ENCODE measurements around the gene ANKS1B.

Gene ANKS1B

GRCh38 chr12:98847242-98847641, 1137.5 kb downstream of the ANKS1B start:
- H3K9ac ChIP-seq (ENCODE audit: low read length): no peak overlapping the region
- no peak overlapping the region for H3K4me2 ChIP-seq (ENCODE audit: low read length)
- no peaks in the 10 kb centered on the region for H3K9me2 ChIP-seq (ENCODE audit: low read depth, low read length)
- no peak overlapping the region for H2AFZ ChIP-seq (ENCODE audit: low read length)
- H3K79me2 ChIP-seq (ENCODE audit: insufficient read depth, low read length): no peaks in the 10 kb centered on the region
- H3K27ac ChIP-seq (ENCODE audit: low read depth, low read length, poor library complexity, severe bottlenecking): no peak overlapping the region
- H3K9me3 ChIP-seq (ENCODE audit: low read length): no peaks in the 10 kb centered on the region
- H3K36me3 ChIP-seq (ENCODE audit: insufficient read depth, low read length): no peaks in the 10 kb centered on the region
- no peaks in the 10 kb centered on the region for H3K4me1 ChIP-seq (ENCODE audit: insufficient read depth, low read length, severe bottlenecking)
- TF ChIP-seq, protein P1, sequence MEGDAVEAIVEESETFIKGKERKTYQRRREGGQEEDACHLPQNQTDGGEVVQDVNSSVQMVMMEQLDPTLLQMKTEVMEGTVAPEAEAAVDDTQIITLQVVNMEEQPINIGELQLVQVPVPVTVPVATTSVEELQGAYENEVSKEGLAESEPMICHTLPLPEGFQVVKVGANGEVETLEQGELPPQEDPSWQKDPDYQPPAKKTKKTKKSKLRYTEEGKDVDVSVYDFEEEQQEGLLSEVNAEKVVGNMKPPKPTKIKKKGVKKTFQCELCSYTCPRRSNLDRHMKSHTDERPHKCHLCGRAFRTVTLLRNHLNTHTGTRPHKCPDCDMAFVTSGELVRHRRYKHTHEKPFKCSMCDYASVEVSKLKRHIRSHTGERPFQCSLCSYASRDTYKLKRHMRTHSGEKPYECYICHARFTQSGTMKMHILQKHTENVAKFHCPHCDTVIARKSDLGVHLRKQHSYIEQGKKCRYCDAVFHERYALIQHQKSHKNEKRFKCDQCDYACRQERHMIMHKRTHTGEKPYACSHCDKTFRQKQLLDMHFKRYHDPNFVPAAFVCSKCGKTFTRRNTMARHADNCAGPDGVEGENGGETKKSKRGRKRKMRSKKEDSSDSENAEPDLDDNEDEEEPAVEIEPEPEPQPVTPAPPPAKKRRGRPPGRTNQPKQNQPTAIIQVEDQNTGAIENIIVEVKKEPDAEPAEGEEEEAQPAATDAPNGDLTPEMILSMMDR (IDR thresholded peaks at IDR 0.05; ENCODE audit: low read length): no peak
- TF ChIP-seq EZH2 (IDR thresholded peaks at IDR 0.05; ENCODE audit: borderline replicate concordance, low read length): no peak
- no peaks in the 10 kb centered on the region for H4K20me1 ChIP-seq (ENCODE audit: insufficient read depth, low read length)
- no peaks in the 10 kb centered on the region for H3F3A ChIP-seq (ENCODE audit: insufficient read depth, low read length)
- H3K4me3 ChIP-seq (ENCODE audit: low read depth, low read length, poor library complexity, severe bottlenecking): no peak overlapping the region
- no peaks in the 10 kb centered on the region for H3K27me3 ChIP-seq (ENCODE audit: insufficient read depth, low read length)

DNA sequence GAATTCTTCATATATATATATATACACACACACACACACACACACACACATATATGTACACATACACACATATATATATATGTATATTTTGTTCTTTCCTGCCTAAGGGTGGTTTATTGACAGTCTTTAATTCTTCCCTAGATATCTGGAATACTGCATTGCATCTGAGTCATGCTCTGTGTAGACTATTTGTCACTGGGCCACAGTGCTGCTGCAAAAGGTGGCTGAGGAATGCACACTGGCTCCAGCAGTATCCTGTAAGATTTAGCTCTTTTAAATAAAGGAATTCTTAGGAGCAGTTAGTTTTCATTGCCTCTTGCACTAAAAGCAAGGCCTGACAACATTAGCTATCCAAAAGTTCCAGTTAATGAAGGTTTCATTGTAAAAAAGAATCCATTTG, 1138.8 kb downstream of the ANKS1B start:
- Histone ChIP-seq H3K79me2 (ENCODE audit: insufficient read depth, low read length) (no peaks in the 10 kb centered on the region), H3K4me1 (ENCODE audit: insufficient read depth, low read length, severe bottlenecking) (no peaks in the 10 kb centered on the region), H3K27ac (ENCODE audit: low read depth, low read length, poor library complexity, severe bottlenecking) (no peak overlapping the region), H3K4me2 (ENCODE audit: low read length) (no peak overlapping the region), H3F3A (ENCODE audit: insufficient read depth, low read length) (no peaks in the 10 kb centered on the region), H3K9ac (ENCODE audit: low read length) (no peak overlapping the region), H3K9me3 (ENCODE audit: low read length) (no peaks in the 10 kb centered on the region), H2AFZ (ENCODE audit: low read length) (no peak overlapping the region), H3K27me3 (ENCODE audit: insufficient read depth, low read length) (no peaks in the 10 kb centered on the region), H3K36me3 (ENCODE audit: insufficient read depth, low read length) (no peaks in the 10 kb centered on the region), H4K20me1 (ENCODE audit: insufficient read depth, low read length) (no peaks in the 10 kb centered on the region), H3K4me3 (ENCODE audit: low read depth, low read length, poor library complexity, severe bottlenecking) (no peak overlapping the region), H3K9me2 (ENCODE audit: low read depth, low read length) (no peaks in the 10 kb centered on the region)
- no peak for TF ChIP-seq EZH2 (IDR thresholded peaks at IDR 0.05; ENCODE audit: borderline replicate concordance, low read length)
- TF ChIP-seq, protein P1 (IDR thresholded peaks at IDR 0.05; ENCODE audit: low read length): no peak

DNA sequence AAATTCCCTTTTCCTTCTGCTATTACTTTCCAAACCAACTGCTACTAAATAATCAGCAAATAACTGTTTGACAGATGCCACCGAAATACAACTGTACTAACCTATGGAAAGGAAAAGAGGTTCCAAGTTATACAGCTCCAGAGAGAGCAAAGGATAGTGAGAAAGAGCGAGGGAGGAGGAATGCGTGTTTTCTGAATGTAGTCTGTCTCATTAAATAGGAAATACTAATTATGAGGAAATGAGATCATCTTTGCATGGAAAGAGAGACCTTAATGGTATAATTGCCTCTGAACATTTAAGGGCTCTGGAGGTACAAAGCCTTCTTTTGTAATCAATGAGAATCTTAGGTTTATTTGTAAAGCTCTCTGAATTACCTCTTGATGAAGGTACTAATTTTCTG, 1144.4 kb downstream of the ANKS1B start:
- Histone ChIP-seq H3K27ac (ENCODE audit: low read depth, low read length, poor library complexity, severe bottlenecking) (no peak overlapping the region), H3K27me3 (ENCODE audit: insufficient read depth, low read length) (no peaks in the 10 kb centered on the region), H3K4me1 (ENCODE audit: insufficient read depth, low read length, severe bottlenecking) (no peaks in the 10 kb centered on the region), H3K4me2 (ENCODE audit: low read length) (no peak overlapping the region), H3K9me2 (ENCODE audit: low read depth, low read length) (no peaks in the 10 kb centered on the region), H2AFZ (ENCODE audit: low read length) (no peak overlapping the region), H3K79me2 (ENCODE audit: insufficient read depth, low read length) (no peaks in the 10 kb centered on the region), H3K9ac (ENCODE audit: low read length) (no peak overlapping the region), H4K20me1 (ENCODE audit: insufficient read depth, low read length) (no peaks in the 10 kb centered on the region), H3K4me3 (ENCODE audit: low read depth, low read length, poor library complexity, severe bottlenecking) (no peak overlapping the region), H3F3A (ENCODE audit: insufficient read depth, low read length) (no peaks in the 10 kb centered on the region), H3K9me3 (ENCODE audit: low read length) (no peaks in the 10 kb centered on the region), H3K36me3 (ENCODE audit: insufficient read depth, low read length) (no peaks in the 10 kb centered on the region)
- TF ChIP-seq, protein P1 (IDR thresholded peaks at IDR 0.05; ENCODE audit: low read length): no peak
- TF ChIP-seq EZH2 (IDR thresholded peaks at IDR 0.05; ENCODE audit: borderline replicate concordance, low read length): no peak

All from OCI-LY1 (cell line).